Neuronal stem cell (in vitro differentiated cells): ENCODE data around the gene PTPN12.
"Not testable (repeated sequence)": the region's sequence is repeated elsewhere in the genome, so short reads cannot be mapped to it uniquely, and the experiment has no call there.

Experiments
- DNase-seq: peaks from one replicate; pipeline ENCODE4 v3.0.0-alpha.2; 2013; ENCODE audit warnings: low spot score
- H2AFZ ChIP-seq: one replicate; pipeline ENCODE4 v1.6.1; 2013; ENCODE audit warnings: mild to moderate bottlenecking, low read length, inconsistent platforms
- H2AK5ac ChIP-seq: 2 replicates; pipeline ENCODE4 v1.6.1; 2013; ENCODE audit warnings: low read depth, mild to moderate bottlenecking, inconsistent platforms, low read length, moderate library complexity, mixed read lengths
- H2BK120ac ChIP-seq: 2 replicates; pipeline ENCODE4 v1.6.1; 2013; ENCODE audit warnings: low read depth, mild to moderate bottlenecking, inconsistent platforms, low read length, moderate library complexity, mixed read lengths
- H2BK12ac ChIP-seq: one replicate; pipeline ENCODE4 v1.6.1; 2013; ENCODE audit warnings: low read length, inconsistent platforms
- H2BK15ac ChIP-seq: 2 replicates; pipeline ENCODE4 v1.6.1; 2013; ENCODE audit warnings: mild to moderate bottlenecking, low read length, inconsistent platforms, mixed read lengths
- H2BK5ac ChIP-seq: one replicate; pipeline ENCODE4 v1.6.1; 2013; ENCODE audit warnings: inconsistent platforms, mild to moderate bottlenecking, low read length, moderate library complexity
- H3K14ac ChIP-seq: one replicate; pipeline ENCODE4 v1.6.1; 2013; ENCODE audit warnings: low read length, inconsistent platforms
- H3K18ac ChIP-seq: 2 replicates; pipeline ENCODE4 v1.6.1; 2013; ENCODE audit warnings: low read length, inconsistent platforms
- H3K23ac ChIP-seq: 2 replicates; pipeline ENCODE4 v1.6.1; 2013; ENCODE audit warnings: low read depth, mild to moderate bottlenecking, mixed read lengths, low read length, inconsistent platforms; ENCODE audit not compliant: poor library complexity
- H3K27ac ChIP-seq: replicated peaks from 3 replicates; pipeline ENCODE4 v1.5.1; 2013; ENCODE audit warnings: low read length, inconsistent platforms
- H3K27me3 ChIP-seq, 3 experiments: 2 replicates each; pipeline ENCODE4 v1.6.1; 2013; ENCODE audit warnings: low read length in 3 of 3, mild to moderate bottlenecking in 2 of 3, inconsistent platforms in 1 of 3, low read depth in 1 of 3, mixed read lengths in 1 of 3, moderate library complexity in 1 of 3; ENCODE audit not compliant: control insufficient read depth in 3 of 3, insufficient read depth in 3 of 3
- H3K36me3 ChIP-seq, 2 donors: replicated peaks in 1 of 2; 2 replicates each; pipeline ENCODE4 v1.6.1; 2013; ENCODE audit warnings: low read length in 2 of 2; ENCODE audit not compliant: control insufficient read depth in 2 of 2, insufficient read depth in 2 of 2
- H3K4ac ChIP-seq: 2 replicates; pipeline ENCODE4 v1.6.1; 2013; ENCODE audit warnings: inconsistent platforms, mild to moderate bottlenecking, low read length, moderate library complexity
- H3K4me1 ChIP-seq, 2 donors: 1 replicate in 1 of 2; 2 replicates in 1 of 2; pipeline ENCODE4 v1.6.1; 2013; ENCODE audit warnings: low read length in 2 of 2, low read depth in 1 of 2; ENCODE audit not compliant: control insufficient read depth in 2 of 2, insufficient read depth in 1 of 2
- H3K4me2 ChIP-seq: one replicate; pipeline ENCODE4 v1.6.1; 2013; ENCODE audit warnings: mild to moderate bottlenecking, low read length, inconsistent platforms; ENCODE audit not compliant: insufficient read depth, poor library complexity, severe bottlenecking
- H3K4me3 ChIP-seq, 2 donors: 2 replicates each; pipeline ENCODE4 v1.5.1; 2013; ENCODE audit warnings: low read length in 2 of 2, mild to moderate bottlenecking in 2 of 2, inconsistent platforms in 1 of 2, moderate library complexity in 1 of 2
- H3K79me1 ChIP-seq: one replicate; pipeline ENCODE4 v1.6.1; 2013; ENCODE audit warnings: low read depth, mild to moderate bottlenecking, inconsistent platforms, low read length, moderate library complexity
- H3K9ac ChIP-seq: one replicate; pipeline ENCODE4 v1.6.1; 2013; ENCODE audit warnings: mild to moderate bottlenecking, low read depth, low read length, inconsistent platforms; ENCODE audit not compliant: poor library complexity
- H3K9me3 ChIP-seq, 2 donors: replicated peaks in 1 of 2; 2 replicates each; pipeline versions ENCODE3 to v1.6.1; 2013; ENCODE audit warnings: low read length in 2 of 2, mild to moderate bottlenecking in 2 of 2, inconsistent platforms in 1 of 2, low read depth in 1 of 2, mixed read lengths in 1 of 2, moderate library complexity in 1 of 2; ENCODE audit not compliant: control insufficient read depth in 2 of 2, insufficient read depth in 1 of 2
- H4K8ac ChIP-seq: one replicate; pipeline ENCODE4 v1.6.1; 2013; ENCODE audit warnings: low read depth, mild to moderate bottlenecking, inconsistent platforms, low read length, moderate library complexity
- H4K91ac ChIP-seq: one replicate; pipeline ENCODE4 v1.6.1; 2013; ENCODE audit warnings: low read length, low read depth, mild to moderate bottlenecking, inconsistent platforms; ENCODE audit not compliant: poor library complexity
- WGBS, 2 donors: extraction: QIAGEN DNeasy Blood & Tissue Kit; methylation state at CpG; one replicate each; pipeline ENCODE4 v1.1.7; 2013; ENCODE audit warnings: missing lambda C conversion rate in 2 of 2, mixed read lengths in 1 of 2; ENCODE audit not compliant: insufficient read length in 2 of 2, insufficient replicate concordance in 1 of 2; ENCODE audit errors: extremely low coverage in 2 of 2; 5-methylcytosine and 5-hydroxymethylcytosine counted together

PTPN12 gene

GRCh38 chr7:77516085-77516484 lies 21.0 kb upstream of the PTPN12 start:
- H2BK12ac ChIP-seq, result no peak overlapping the region
- no peak overlapping the region for H2AFZ ChIP-seq
- H4K91ac ChIP-seq, result no peak overlapping the region
- no peak overlapping the region for H3K18ac ChIP-seq
- no peak overlapping the region for H4K8ac ChIP-seq
- H3K23ac ChIP-seq, result no peak overlapping the region
- no peak overlapping the region for H2BK5ac ChIP-seq
- no peak overlapping the region for H2AK5ac ChIP-seq
- no peak overlapping the region for H3K4ac ChIP-seq
- H2BK15ac ChIP-seq, result no peak overlapping the region
- WGBS, 2 donors, result 100% methylated on average over 2 of the region's 3 CpGs
- H3K14ac ChIP-seq, result no peak overlapping the region
- no peak for DNase-seq
- H3K9me3 ChIP-seq, result peaks cover 0 to 2% of the 10 kb centered on the region in 2 donors
- no peaks in the 10 kb centered on the region for H3K4me1 ChIP-seq
- H2BK120ac ChIP-seq, result no peak overlapping the region
- no peak overlapping the region for H3K27ac ChIP-seq
- no peak overlapping the region for H3K4me2 ChIP-seq
- no peaks in the 10 kb centered on the region for H3K27me3 ChIP-seq
- no peak overlapping the region for H3K9ac ChIP-seq
- H3K79me1 ChIP-seq, result no peaks in the 10 kb centered on the region
- H3K4me3 ChIP-seq, result no peak overlapping the region
- no peaks in the 10 kb centered on the region for H3K36me3 ChIP-seq

DNA sequence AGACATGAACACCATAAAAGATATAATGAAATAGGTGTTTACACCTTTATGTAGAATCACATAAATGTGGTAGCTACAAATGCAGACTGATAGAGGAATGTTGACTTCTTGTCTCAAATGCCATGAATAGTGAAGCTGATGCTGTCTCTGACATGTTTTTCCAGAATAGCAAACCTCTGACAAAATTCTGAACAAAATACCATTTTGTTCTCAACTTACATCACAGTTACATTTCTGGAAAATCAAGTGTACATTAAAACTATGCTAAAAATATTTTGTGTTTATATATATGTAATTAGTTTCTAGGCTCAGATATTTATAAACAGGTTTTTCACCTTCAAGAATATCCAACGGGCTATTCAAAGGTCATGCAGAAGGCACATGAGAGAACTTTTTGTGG lies 16.8 kb upstream of the PTPN12 start:
- WGBS, 2 donors, result no CpG with 5 or more reads among the region's 1 CpG
- Histone ChIP-seq H3K23ac (no peak overlapping the region), H3K4me1 (no peaks in the 10 kb centered on the region)

DNA sequence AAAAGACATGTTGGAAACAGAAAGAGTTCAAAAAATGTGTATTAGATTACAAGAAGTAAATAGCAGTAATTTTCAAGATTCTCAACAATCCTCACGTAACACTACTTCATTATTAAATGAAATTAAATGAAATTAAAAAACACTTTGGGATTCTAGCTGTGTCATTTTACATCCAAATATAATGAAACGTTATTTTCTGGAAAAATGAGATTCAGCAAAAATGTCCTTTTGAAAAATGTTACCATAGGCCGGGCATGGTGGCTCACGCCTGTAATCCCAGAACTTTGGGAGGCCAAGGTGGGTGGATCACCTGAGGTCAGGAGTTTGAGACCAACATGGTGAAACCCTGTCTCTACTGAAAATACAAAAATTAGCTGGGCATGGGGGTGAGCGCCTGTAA lies 15.6 kb upstream of the PTPN12 start:
- WGBS, 2 donors, result no CpG with 5 or more reads among the region's 5 CpGs
- not testable (repeated sequence) for H3K4me1 ChIP-seq, H3K79me1 ChIP-seq, H3K36me3 ChIP-seq, H2BK12ac ChIP-seq, H4K8ac ChIP-seq, H2BK120ac ChIP-seq, H3K27me3 ChIP-seq, H3K4me3 ChIP-seq, H3K9ac ChIP-seq, H3K4me2 ChIP-seq, H3K18ac ChIP-seq, DNase-seq, H3K14ac ChIP-seq, H3K4ac ChIP-seq, H4K91ac ChIP-seq, H3K23ac ChIP-seq, H2BK5ac ChIP-seq, H3K9me3 ChIP-seq, H2AK5ac ChIP-seq, H2AFZ ChIP-seq, H2BK15ac ChIP-seq, H3K27ac ChIP-seq

More for the DNA sequence above, 16.8 kb upstream of the PTPN12 start:
- H3K4me2 ChIP-seq, result no peak overlapping the region
- H2BK12ac ChIP-seq, result no peak overlapping the region
- H4K8ac ChIP-seq, result no peak overlapping the region
- H2BK5ac ChIP-seq, result no peak overlapping the region
- no peak overlapping the region for H3K4me3 ChIP-seq
- no peak overlapping the region for H3K14ac ChIP-seq
- no peak overlapping the region for H3K9ac ChIP-seq
- H2AK5ac ChIP-seq, result no peak overlapping the region
- peaks cover 0 to 2% of the 10 kb centered on the region in 2 donors for H3K9me3 ChIP-seq
- H3K36me3 ChIP-seq, result no peaks in the 10 kb centered on the region
- no peak overlapping the region for H2BK15ac ChIP-seq
- H3K4ac ChIP-seq, result no peak overlapping the region
- DNase-seq, result no peak
- H4K91ac ChIP-seq, result no peak overlapping the region
- no peak overlapping the region for H3K18ac ChIP-seq
- H3K79me1 ChIP-seq, result no peaks in the 10 kb centered on the region
- H3K27me3 ChIP-seq, result no peaks in the 10 kb centered on the region
- H2AFZ ChIP-seq, result no peak overlapping the region
- no peak overlapping the region for H2BK120ac ChIP-seq
- no peak overlapping the region for H3K27ac ChIP-seq

DNA sequence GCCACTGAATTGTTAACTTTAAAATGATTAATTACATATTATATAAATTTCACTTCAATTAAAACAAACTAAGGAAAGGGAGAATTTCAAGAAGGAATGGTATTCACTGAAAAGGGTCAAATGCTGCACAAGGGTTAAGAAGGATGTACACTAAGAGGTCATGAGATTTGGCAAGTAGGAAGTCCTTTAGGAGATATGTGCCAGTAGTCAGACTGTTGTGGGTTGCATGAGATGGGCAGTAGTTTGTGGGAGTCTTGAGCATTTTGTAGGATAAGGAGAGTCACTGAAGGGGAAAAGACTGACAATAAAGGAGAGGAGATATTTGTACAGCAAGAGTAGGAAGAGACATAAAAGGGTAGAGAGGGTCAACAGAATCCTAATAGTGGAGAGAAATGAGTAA lies 12.4 kb upstream of the PTPN12 start:
- Histone ChIP-seq H3K79me1 (no peaks in the 10 kb centered on the region), H3K9ac (no peak overlapping the region), H3K27me3 (no peaks in the 10 kb centered on the region), H4K8ac (no peak overlapping the region), H3K23ac (no peak overlapping the region), H3K4me2 (no peak overlapping the region), H3K9me3 (no peaks in the 10 kb centered on the region), H3K14ac (no peak overlapping the region), H3K18ac (no peak overlapping the region), H2BK5ac (no peak overlapping the region), H2AFZ (no peak overlapping the region), H2BK120ac (no peak overlapping the region), H3K4me1 (no peaks in the 10 kb centered on the region), H3K4me3 (no peak overlapping the region), H3K4ac (no peak overlapping the region), H2BK15ac (no peak overlapping the region), H2AK5ac (no peak overlapping the region), H3K36me3 (no peaks in the 10 kb centered on the region), H3K27ac (no peak overlapping the region), H2BK12ac (no peak overlapping the region), H4K91ac (no peak overlapping the region)
- DNase-seq, result no peak
